Heart right ventricle (tissue), 16 donors: ENCODE data around the gene ARRDC3. TPM values are rescaled to one million over a fixed set of nuclear protein-coding genes. Genes with fewer than 3 reads are reported as not detected.

Source experiments
- ATAC-seq, 8 donors: fragments of 200-7000 bp; cut with Tn5 transposase; one replicate each; pipeline ENCODE4 v1.9.1; 2020; ENCODE audit warnings: mild to moderate bottlenecking in 8 of 8, moderate library complexity in 8 of 8, moderate number of reproducible peaks in 1 of 8
- DNase-seq, 2 donors: peaks; one replicate each; pipeline ENCODE4 v3.0.0-alpha.2; 2020
- H3K27ac ChIP-seq, 10 donors: fragments of 200-600 bp; sonication (generic) in 2 of 10; one replicate each; pipeline versions ENCODE4 v1.5.0 to v1.8.0; 2020 to 2022; ENCODE audit warnings: mild to moderate bottlenecking in 3 of 10
- H3K27me3 ChIP-seq, 7 donors: fragments of 200-600 bp; one replicate each; pipeline ENCODE4 v1.8.0; 2021 to 2022; ENCODE audit warnings: mild to moderate bottlenecking in 2 of 7
- H3K36me3 ChIP-seq, 9 donors: fragments of 200-600 bp; sonication (generic) in 1 of 9; one replicate each; pipeline versions ENCODE4 v1.5.0 to v1.8.0; 2020 to 2022; ENCODE audit warnings: mild to moderate bottlenecking in 2 of 9
- H3K4me1 ChIP-seq, 9 donors: fragments of 200-600 bp; sonication (generic) in 1 of 9; one replicate each; pipeline versions ENCODE4 v1.5.0 to v1.8.0; 2020 to 2022; ENCODE audit warnings: mild to moderate bottlenecking in 4 of 9
- H3K4me3 ChIP-seq, 10 donors: fragments of 200-600 bp; sonication (generic) in 2 of 10; one replicate each; pipeline versions ENCODE4 v1.5.0 to v1.8.0; 2020 to 2022; ENCODE audit warnings: mild to moderate bottlenecking in 7 of 10, moderate library complexity in 2 of 10
- H3K9me3 ChIP-seq, 11 donors: fragments of 200-600 bp in 10 of 11; sonication (generic) in 2 of 11; one replicate each; pipeline versions ENCODE4 v1.5.0 to v1.8.0; 2013 to 2022; ENCODE audit warnings: mild to moderate bottlenecking in 2 of 11, control low read depth in 1 of 11, moderate library complexity in 1 of 11
- WGBS, 2 donors: extraction: QIAGEN DNeasy Blood & Tissue Kit; methylation state at CpG; one replicate each; pipeline ENCODE4 v1.1.7; 2013; ENCODE audit warnings: inconsistent platforms in 1 of 2; 5-methylcytosine and 5-hydroxymethylcytosine counted together
- intact Hi-C, 10 donors: fragments of 100-400 bp; cut with DNase I; formaldehyde crosslinking; loops; one replicate each; pipeline versions ENCODE4 v1.11.1 to v1.14.2; 2022
- polyA plus RNA-seq, 2 donors: library from polyadenylated mRNA; stranded (reverse); fragments of 200-250 nt; gene quantifications; one replicate each; pipeline ENCODE4 v1.2.3, GENCODE V29; 2013
- total RNA-seq, 10 donors: library from RNA; stranded (reverse); fragmentation: NEBNext Ultra II Directional in 3 of 10; extraction: Animal tissue kit (Norgen Biotek cat#: 25700) in 3 of 10; gene quantifications; one replicate each; pipeline versions ENCODE4 v1.2.1 to v1.2.4, GENCODE V29; 2021 to 2023
- TF ChIP-seq, protein P1 (sequence below), 9 donors: fragments of 200-600 bp; sonication (generic) in 2 of 9; IDR thresholded peaks; one replicate each; pipeline versions ENCODE4 v1.5.0 to v1.8.0; 2021 to 2022; ENCODE audit warnings: antibody characterized with exemption in 9 of 9, mild to moderate bottlenecking in 5 of 9, moderate library complexity in 1 of 9
- donor health status: Arrhythmogenic right ventricular cardiomyopathy.
- donor health status: ischemic (EF 13 %, LVEDD 7.1; RV severe dilation, severe dysfunction).
- donor health status: healthy with polysubstance abuse.
- donor health status: DM: no; HTN: yes; CAD: no.
- donor health status: DM: no; HTN: no; CAD: no.
- donor health status: ischemic (EF 25% LVEDD 6.9; RV normal size, moderate dysfunction).
- donor health status: ischemic (EF 25% LVEDD 5.7; RV mildly dilated, moderate dysfunction).
- donor health status: healthy.
- donor health status: DM: yes; HTN: yes; CAD: no.
- donor health status: Ischemic cardiomyopathy.
- donor health status: ischemic (EF 35%, LVEDD 5.7; RV mildly dilated, moderate dysfunction).
- donor health status: nonischemic (EF 11% LVEDD 7.7; RV severe dilation, severe dysfunction).
- donor health status: DM: yes; HTN: yes; CAD: no.
- donor health status: PGD.
- donor health status: ischemic (EF 29% LVEDD 5.4; RV normal size, mild dysfunction).
- donor health status: nonischemic (EF 23%, LVEDD 6.1; RV moderate dilation, normal function).

The ARRDC3 gene
- total and polyA plus RNA-seq, 12 donors, result 4.8 to 61.5 (median 17.7) TPM

GRCh38 chr5:91381239-91381773 lies 1.8 kb downstream of the ARRDC3 start:
- Histone ChIP-seq H3K27me3 (no peaks in the 10 kb centered on the region), H3K4me3 (peak overlapping the region; percentile 67 to 84 (median 78)), H3K36me3 (peaks cover 0 to 24% (median 0%) of the 10 kb centered on the region in 9 donors), H3K27ac (peak overlapping the region; percentile 92 to 99 (median 98)), H3K9me3 (no peaks in the 10 kb centered on the region), H3K4me1 (peaks cover 0 to 50% (median 41%) of the 10 kb centered on the region in 9 donors)
- DNase-seq (no peak), ATAC-seq (no peak)
- WGBS, 2 donors, result 0% methylated on average over 6 of the region's 6 CpGs
- intact Hi-C loops, result loop anchor here in 9 of 10 donors (1.0 to 10.0 kb wide), 9 partner anchors 69 to 517 kb away; no protein-coding TSS in a partner anchor
- TF ChIP-seq, protein P1, sequence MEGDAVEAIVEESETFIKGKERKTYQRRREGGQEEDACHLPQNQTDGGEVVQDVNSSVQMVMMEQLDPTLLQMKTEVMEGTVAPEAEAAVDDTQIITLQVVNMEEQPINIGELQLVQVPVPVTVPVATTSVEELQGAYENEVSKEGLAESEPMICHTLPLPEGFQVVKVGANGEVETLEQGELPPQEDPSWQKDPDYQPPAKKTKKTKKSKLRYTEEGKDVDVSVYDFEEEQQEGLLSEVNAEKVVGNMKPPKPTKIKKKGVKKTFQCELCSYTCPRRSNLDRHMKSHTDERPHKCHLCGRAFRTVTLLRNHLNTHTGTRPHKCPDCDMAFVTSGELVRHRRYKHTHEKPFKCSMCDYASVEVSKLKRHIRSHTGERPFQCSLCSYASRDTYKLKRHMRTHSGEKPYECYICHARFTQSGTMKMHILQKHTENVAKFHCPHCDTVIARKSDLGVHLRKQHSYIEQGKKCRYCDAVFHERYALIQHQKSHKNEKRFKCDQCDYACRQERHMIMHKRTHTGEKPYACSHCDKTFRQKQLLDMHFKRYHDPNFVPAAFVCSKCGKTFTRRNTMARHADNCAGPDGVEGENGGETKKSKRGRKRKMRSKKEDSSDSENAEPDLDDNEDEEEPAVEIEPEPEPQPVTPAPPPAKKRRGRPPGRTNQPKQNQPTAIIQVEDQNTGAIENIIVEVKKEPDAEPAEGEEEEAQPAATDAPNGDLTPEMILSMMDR (IDR thresholded peaks at IDR 0.05), result no peak

GRCh38 chr5:91380491-91381238 lies 2.5 kb downstream of the ARRDC3 start:
- H3K36me3 ChIP-seq, result peaks cover 0 to 31% (median 5%) of the 10 kb centered on the region in 9 donors
- peak; percentile 98 to 99 for DNase-seq
- H3K27me3 ChIP-seq, result no peaks in the 10 kb centered on the region
- H3K4me1 ChIP-seq, result peaks cover 0 to 54% (median 46%) of the 10 kb centered on the region in 9 donors
- TF ChIP-seq, protein P1 (IDR thresholded peaks at IDR 0.05), result no peak
- WGBS, 2 donors, result 0 to 1% methylated on average over 42 of the region's 42 CpGs
- intact Hi-C loops, result loop anchor here in 9 of 10 donors (1.0 to 10.0 kb wide), 9 partner anchors 68 to 516 kb away; no protein-coding TSS in a partner anchor
- H3K4me3 ChIP-seq, result peak overlapping the region; percentile 67 to 84 (median 78)
- H3K27ac ChIP-seq, result peak overlapping the region; percentile 92 to 99 (median 98)
- ATAC-seq, result peak; percentile 84 to 94 (median 90)
- H3K9me3 ChIP-seq, result no peaks in the 10 kb centered on the region

DNA sequence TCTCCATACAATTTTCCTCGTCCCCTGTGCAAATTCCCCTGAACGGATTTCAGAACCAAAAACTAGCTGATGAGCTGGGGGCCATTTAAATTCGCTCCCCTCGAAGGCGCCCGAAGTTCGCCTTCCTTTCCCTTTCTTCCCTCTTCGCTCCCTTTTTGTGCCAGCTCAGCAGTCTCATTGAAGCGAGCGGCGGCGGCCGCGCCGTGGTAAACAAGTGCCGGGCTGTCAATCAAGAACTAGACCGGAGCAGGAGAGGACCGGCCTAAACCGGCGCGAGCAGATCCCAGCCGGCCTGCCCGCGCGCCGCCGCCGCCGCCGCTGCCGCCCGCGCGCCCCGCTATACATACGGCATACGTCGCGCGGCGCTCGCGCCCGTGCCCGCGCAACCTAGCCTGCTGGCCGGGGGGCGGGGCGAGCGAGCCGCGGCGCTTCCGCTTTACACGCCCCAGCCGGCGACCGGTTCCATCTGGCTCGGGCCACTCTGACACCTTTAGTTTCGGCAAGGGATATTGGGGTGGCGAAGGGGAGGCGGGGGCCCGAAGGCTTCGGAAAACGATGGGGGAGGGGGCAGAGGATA lies 3.1 kb downstream of the ARRDC3 start:
- DNase-seq (peak; percentile 93), ATAC-seq (peak; percentile 75 to 93 (median 82))
- intact Hi-C loops, result loop anchor here (2.0 to 10.0 kb wide), 9 partner anchors 65 to 515 kb away; no protein-coding TSS in a partner anchor
- WGBS, 2 donors, result 0% methylated on average over 62 to 65 of the region's 65 CpGs
- TF ChIP-seq, protein P1 (IDR thresholded peaks at IDR 0.05), result no peak
- H3K4me3 ChIP-seq, result peak overlapping the region; percentile 67 to 84 (median 78)
- peaks cover 0 to 38% (median 9%) of the 10 kb centered on the region in 9 donors for H3K36me3 ChIP-seq
- no peaks in the 10 kb centered on the region for H3K9me3 ChIP-seq
- H3K4me1 ChIP-seq, result peaks cover 0 to 54% (median 48%) of the 10 kb centered on the region in 9 donors
- no peaks in the 10 kb centered on the region for H3K27me3 ChIP-seq
- H3K27ac ChIP-seq, result peak overlapping the region; percentile 92 to 99 (median 98)

- ATAC-seq (no peak), DNase-seq (no peak)
- peak overlapping the region; percentile 92 to 99 (median 98) for H3K27ac ChIP-seq
- H3K4me1 ChIP-seq, result peaks cover 0 to 54% (median 44%) of the 10 kb centered on the region in 9 donors
- peak overlapping the region; percentile 58 to 84 (median 78) for H3K4me3 ChIP-seq
- TF ChIP-seq, protein P1 (IDR thresholded peaks at IDR 0.05), result no peak
- H3K9me3 ChIP-seq, result no peaks in the 10 kb centered on the region
- peaks cover 0 to 44% (median 15%) of the 10 kb centered on the region in 9 donors for H3K36me3 ChIP-seq
- intact Hi-C loops, result loop anchor here in 2 of 10 donors (10.0 kb wide), 1 partner anchor 65 kb away; no protein-coding TSS in a partner anchor
- 0 to 2% methylated on average over 12 of the region's 12 CpGs for WGBS, 2 donors
- H3K27me3 ChIP-seq, result no peaks in the 10 kb centered on the region
Measured at GRCh38 chr5:91379246-91379913, 3.7 kb downstream of the ARRDC3 start.
